Naive thymus-derived CD4-positive, alpha-beta T cell (primary cell): ENCODE results near the gene IFNK. TPM values are rescaled to one million over a fixed set of nuclear protein-coding genes. Genes with fewer than 3 reads are reported as not detected.
A peak's percentile ranks its signal among the peaks of the same experiment; 100 is the strongest.

ENCODE experiments used
- ATAC-seq: fragments of 150-1000 bp; cut with Tn5 transposase; 2 replicates; pipeline ENCODE4 v1.10.0; 2021; ENCODE audit warnings: mild to moderate bottlenecking, moderate library complexity
- CTCF ChIA-PET: fragments of 350-600 bp; sonication (Branson Sonifier 250); formaldehyde crosslinking; loops from one replicate; lab custom pipeline; 2021; ENCODE audit warnings: antibody characterized with exemption; lab: Charles Lee
- POLR2A ChIA-PET: fragments of 350-600 bp; sonication (Branson Sonifier 250); formaldehyde crosslinking; loops from one replicate; lab custom pipeline; 2021; ENCODE audit warnings: antibody characterized with exemption, inconsistent platforms; lab: Charles Lee
- DNase-seq, 9 donors: peaks; one replicate each; pipeline versions ENCODE4 v3.0.0 to v3.0.0-alpha.2; 2020 to 2022; ENCODE audit warnings: mixed read lengths in 1 of 9
- H3K27ac ChIP-seq: one replicate; pipeline ENCODE4 v1.7.0; 2013; ENCODE audit warnings: mild to moderate bottlenecking, low read depth, low read length, moderate library complexity
- H3K27me3 ChIP-seq, 2 donors: one replicate each; pipeline ENCODE4 v1.7.0; 2013; ENCODE audit warnings: low read length in 2 of 2, mild to moderate bottlenecking in 2 of 2, moderate library complexity in 2 of 2; ENCODE audit not compliant: control insufficient read depth in 2 of 2, insufficient read depth in 2 of 2
- H3K36me3 ChIP-seq, 3 experiments: 1 replicate in 2 of 3; 2 replicates in 1 of 3; pipeline ENCODE4 v1.7.0; 2013; ENCODE audit warnings: low read length in 3 of 3, mild to moderate bottlenecking in 3 of 3, moderate library complexity in 1 of 3; ENCODE audit not compliant: insufficient read depth in 3 of 3, control insufficient read depth in 2 of 3
- H3K4me1 ChIP-seq, 2 donors: one replicate each; pipeline ENCODE4 v1.7.0; 2013; ENCODE audit warnings: low read length in 2 of 2, mild to moderate bottlenecking in 2 of 2, moderate library complexity in 1 of 2; ENCODE audit not compliant: control insufficient read depth in 2 of 2, insufficient read depth in 2 of 2
- H3K4me3 ChIP-seq: 2 replicates; pipeline ENCODE4 v1.7.0; 2013; ENCODE audit warnings: mild to moderate bottlenecking, low read length
- H3K9me3 ChIP-seq, 3 experiments: 1 replicate in 2 of 3; 2 replicates in 1 of 3; pipeline ENCODE4 v1.7.0; 2013; ENCODE audit warnings: low read length in 3 of 3; ENCODE audit not compliant: control insufficient read depth in 2 of 3
- H3K27ac Mint-ChIP-seq, 9 donors: one replicate each; pipeline ENCODE4 v1.8.0; 2020 to 2022; ENCODE audit warnings: mixed read lengths in 9 of 9, mild to moderate bottlenecking in 8 of 9, moderate library complexity in 5 of 9, inconsistent platforms in 2 of 9
- H3K27me3 Mint-ChIP-seq, 5 donors: one replicate each; pipeline ENCODE4 v1.8.0; 2021 to 2022; ENCODE audit warnings: mixed read lengths in 5 of 5, mild to moderate bottlenecking in 1 of 5
- H3K36me3 Mint-ChIP-seq, 5 donors: one replicate each; pipeline ENCODE4 v1.8.0; 2020 to 2022; ENCODE audit warnings: mixed read lengths in 5 of 5, mild to moderate bottlenecking in 3 of 5, inconsistent platforms in 1 of 5
- H3K4me1 Mint-ChIP-seq, 7 donors: one replicate each; pipeline ENCODE4 v1.8.0; 2020 to 2022; ENCODE audit warnings: mixed read lengths in 7 of 7, mild to moderate bottlenecking in 3 of 7, inconsistent platforms in 1 of 7
- H3K4me3 Mint-ChIP-seq, 10 donors: one replicate each; pipeline ENCODE4 v1.8.0; 2020 to 2022; ENCODE audit warnings: mild to moderate bottlenecking in 10 of 10, mixed read lengths in 10 of 10, moderate library complexity in 6 of 10, inconsistent platforms in 2 of 10
- H3K9me3 Mint-ChIP-seq, 11 donors: one replicate each; pipeline ENCODE4 v1.8.0; 2020 to 2022; ENCODE audit warnings: mixed read lengths in 11 of 11, mild to moderate bottlenecking in 4 of 11, inconsistent platforms in 1 of 11, moderate library complexity in 1 of 11
- intact Hi-C, 2 donors: fragments of 100-400 bp; cut with micrococcal nuclease; formaldehyde crosslinking; loops; one replicate each; pipeline ENCODE4 v1.15.1; 2023
- polyA plus RNA-seq, 2 donors: library from polyadenylated mRNA; unstranded; fragments of 300-500 nt; fragmentation: Illumina TruSeq; gene quantifications; one replicate each; pipeline ENCODE4 v1.2.3, GENCODE V29; 2021
- total RNA-seq, 6 experiments: library from RNA in 5 of 6; stranded (reverse) in 5 of 6; gene quantifications; 1 replicate in 5 of 6; 2 replicates in 1 of 6; pipeline ENCODE4 v1.2.3 and lab custom pipeline; 2021 to 2026

IFNK gene
- total and polyA plus RNA-seq, 7 experiments from 2014 or later: not detected

DNA sequence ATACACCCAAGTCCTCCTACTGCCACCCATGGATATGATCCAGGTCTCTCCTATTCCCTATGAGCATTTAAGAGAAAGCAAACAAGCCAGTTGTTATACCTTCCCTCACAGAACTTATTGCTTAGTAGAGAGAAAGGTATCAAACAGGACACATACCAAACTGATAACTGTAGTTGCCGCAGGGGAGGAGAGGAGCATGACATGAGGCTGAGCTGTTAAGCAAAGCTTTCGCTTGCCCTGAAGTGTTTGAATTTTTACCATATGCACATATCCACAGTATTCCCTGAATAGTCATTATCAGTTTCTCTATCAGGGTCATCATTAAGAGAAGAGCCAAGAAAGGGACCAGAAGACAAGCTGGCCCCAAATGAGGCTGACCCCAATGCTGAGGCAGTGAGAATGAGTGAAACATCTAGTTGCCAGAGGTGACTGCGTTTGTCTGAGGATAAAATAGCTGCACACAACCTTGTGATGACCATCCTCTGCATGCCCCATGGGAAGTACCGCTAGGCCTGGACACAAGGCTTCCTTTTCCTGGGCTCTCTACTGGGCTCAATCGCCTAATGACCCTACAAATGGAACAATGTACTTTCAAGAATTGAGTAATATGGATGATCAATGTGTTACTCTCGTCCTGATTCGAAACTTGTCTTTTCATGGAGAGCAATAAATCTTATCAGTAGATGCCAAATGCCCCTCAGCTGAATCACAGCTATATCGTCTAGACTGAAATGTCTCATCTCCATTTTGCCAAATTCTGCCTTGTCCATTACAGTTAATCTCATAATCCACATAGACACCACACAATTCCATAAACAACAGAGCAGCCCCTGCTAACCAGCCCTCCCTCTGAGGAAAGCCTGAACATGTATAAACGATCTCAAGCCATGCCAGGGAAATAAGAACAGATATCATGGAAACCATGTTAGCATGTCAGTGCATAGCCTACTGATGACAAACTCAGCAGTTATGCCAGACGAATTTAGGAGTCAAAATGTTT, 4.3 kb upstream of the IFNK start:
- Mint-ChIP-seq H3K4me1 (no peaks in the 10 kb centered on the region), H3K27me3 (no peaks in the 10 kb centered on the region), H3K4me3 (no peak overlapping the region), H3K36me3 (peaks cover 4 to 30% (median 6%) of the 10 kb centered on the region in 5 donors), H3K9me3 (no peaks in the 10 kb centered on the region), H3K27ac (no peak overlapping the region)
- Histone ChIP-seq H3K27me3 (no peaks in the 10 kb centered on the region), H3K4me3 (no peak overlapping the region), H3K4me1 (no peaks in the 10 kb centered on the region), H3K9me3 (no peaks in the 10 kb centered on the region), H3K36me3 (no peaks in the 10 kb centered on the region), H3K27ac (no peak overlapping the region)
- intact Hi-C loops: no loop called here
- ChIA-PET CTCF (interaction anchor here (1.0 kb wide), 1 partner anchor 10 kb away, joined by 3 read pairs; the partner anchor contains the start of gene MOB3B), POLR2A (no interaction called here)
- DNase-seq (no peak), ATAC-seq (no peak)

DNA sequence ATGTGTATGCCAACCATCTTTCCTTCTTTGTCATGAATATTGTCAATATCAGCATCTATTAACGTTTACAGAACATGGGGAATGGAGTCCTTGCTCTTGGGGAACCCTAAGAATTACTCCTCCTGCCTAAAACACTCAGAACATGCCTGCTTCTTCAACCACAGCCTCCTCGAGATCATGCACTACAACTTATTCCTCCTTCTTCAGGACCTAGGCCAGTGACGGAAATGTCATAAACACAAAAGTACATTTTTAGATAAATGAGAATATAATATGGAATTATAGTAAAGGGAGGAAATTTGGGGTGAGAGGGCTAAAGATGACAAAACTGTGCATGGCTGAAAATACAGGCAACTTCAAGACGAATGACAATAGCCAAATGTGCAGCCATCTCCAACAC, 3.1 kb upstream of the IFNK start:
- Mint-ChIP-seq H3K36me3 (peaks cover 4 to 30% (median 6%) of the 10 kb centered on the region in 5 donors), H3K4me3 (no peak overlapping the region), H3K9me3 (no peaks in the 10 kb centered on the region), H3K27me3 (peaks cover 0 to 2% (median 0%) of the 10 kb centered on the region in 5 donors), H3K27ac (no peak overlapping the region), H3K4me1 (no peaks in the 10 kb centered on the region)
- Histone ChIP-seq H3K4me1 (no peaks in the 10 kb centered on the region), H3K27ac (no peak overlapping the region), H3K4me3 (no peak overlapping the region), H3K36me3 (no peaks in the 10 kb centered on the region), H3K9me3 (no peaks in the 10 kb centered on the region), H3K27me3 (no peaks in the 10 kb centered on the region)
- ChIA-PET CTCF (no interaction called here), POLR2A (no interaction called here)
- intact Hi-C loops: no loop called here
- ATAC-seq: no peak
- no peak for DNase-seq

GRCh38 chr9:27523141-27523540, 949 bp upstream of the IFNK start:
- Mint-ChIP-seq H3K4me3 (no peak overlapping the region), H3K27me3 (peaks cover 0 to 21% (median 0%) of the 10 kb centered on the region in 5 donors), H3K27ac (no peak overlapping the region), H3K9me3 (no peaks in the 10 kb centered on the region), H3K4me1 (peaks cover 0 to 6% (median 3%) of the 10 kb centered on the region in 7 donors), H3K36me3 (peaks cover 0 to 18% (median 4%) of the 10 kb centered on the region in 5 donors)
- ChIA-PET CTCF (no interaction called here), POLR2A (no interaction called here)
- intact Hi-C loops: no loop called here
- Histone ChIP-seq H3K9me3 (no peaks in the 10 kb centered on the region), H3K27ac (no peak overlapping the region), H3K4me1 (no peaks in the 10 kb centered on the region), H3K4me3 (no peak overlapping the region), H3K36me3 (no peaks in the 10 kb centered on the region), H3K27me3 (no peaks in the 10 kb centered on the region)
- DNase-seq: no peak
- ATAC-seq: no peak

DNA sequence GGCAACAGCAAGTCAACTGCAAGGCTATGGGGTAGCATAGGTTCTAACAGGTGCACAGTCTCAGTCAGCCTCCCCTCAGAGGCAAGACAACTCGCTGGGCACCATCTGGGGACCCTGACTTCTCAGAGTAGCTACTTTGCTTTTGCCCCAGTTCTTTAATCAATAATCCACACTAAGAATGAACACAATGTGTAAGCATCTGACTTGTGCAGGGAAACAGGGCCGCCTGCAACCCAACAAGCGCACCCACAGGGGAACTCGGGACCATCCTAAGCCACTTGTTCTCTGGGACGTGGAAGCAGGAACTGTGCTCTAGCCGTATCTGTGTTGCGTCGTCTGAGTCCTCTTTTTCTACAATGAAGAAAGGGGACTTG, 3.6 kb downstream of the IFNK start:
- H3K27me3 ChIP-seq: no peaks in the 10 kb centered on the region
- H3K4me1 ChIP-seq: no peaks in the 10 kb centered on the region
- ChIA-PET POLR2A (no interaction called here), CTCF (interaction anchor here (1.4 kb wide), 1 partner anchor 194 kb away, joined by 3 read pairs; no protein-coding TSS in a partner anchor)
- ATAC-seq (no peak), DNase-seq (no peak)
- Mint-ChIP-seq H3K9me3 (no peaks in the 10 kb centered on the region), H3K27me3 (peaks cover 0 to 31% (median 0%) of the 10 kb centered on the region in 5 donors), H3K4me1 (peaks cover 0 to 16% (median 5%) of the 10 kb centered on the region in 7 donors), H3K27ac (no peak overlapping the region), H3K36me3 (peaks cover 0 to 1% (median 0%) of the 10 kb centered on the region in 5 donors), H3K4me3 (peak overlapping the region; percentile 89 to 96 (median 94))
- no peak overlapping the region for H3K4me3 ChIP-seq
- intact Hi-C loops: loop anchor here (1.0 to 5.0 kb wide), 6 partner anchors 17 to 581 kb away; partner anchors contain the start of genes C9orf72 (in 1 of the 2) and PLAA (in 1 of the 2)
- no peaks in the 10 kb centered on the region for H3K9me3 ChIP-seq
- no peak overlapping the region for H3K27ac ChIP-seq
- no peaks in the 10 kb centered on the region for H3K36me3 ChIP-seq

DNA sequence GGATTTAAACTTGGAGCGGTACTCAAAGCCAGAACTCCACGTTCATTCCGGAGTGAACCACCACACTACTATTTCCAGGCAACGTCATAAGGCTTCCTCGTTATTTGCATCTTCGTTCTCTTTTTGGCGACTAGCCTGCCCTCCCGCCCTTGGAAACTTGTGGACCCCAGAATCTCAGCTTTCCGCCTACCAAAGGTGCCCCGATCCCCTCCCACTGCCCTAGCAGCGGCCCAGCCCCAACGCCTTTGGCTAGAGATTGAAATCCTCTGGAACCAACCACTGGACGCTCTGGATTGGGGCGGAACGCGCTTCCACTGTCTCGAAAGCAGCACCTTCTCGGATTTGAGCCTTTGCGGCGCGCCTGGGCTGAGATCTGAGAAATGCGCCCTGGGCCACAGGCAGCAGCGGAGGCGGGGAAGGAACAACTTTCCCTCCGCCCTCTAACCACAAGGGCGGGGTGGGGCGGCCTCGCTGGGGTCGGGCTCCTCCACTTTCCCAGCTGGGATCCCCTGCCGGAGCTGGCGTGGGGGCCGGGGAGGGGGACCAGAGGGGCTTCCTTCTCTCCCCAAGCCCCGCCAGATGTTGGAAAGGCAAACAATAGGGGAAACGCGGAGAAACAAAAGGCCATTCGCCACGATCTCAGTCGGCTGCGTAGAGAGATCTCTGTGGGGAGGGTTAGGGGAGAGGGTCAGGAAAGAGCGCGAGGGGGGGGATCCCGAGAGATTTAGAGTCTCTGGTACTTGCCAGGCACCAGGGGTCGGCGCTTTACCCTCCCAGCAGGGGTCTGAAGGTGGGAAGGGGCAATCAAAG, 4.2 kb downstream of the IFNK start:
- Histone ChIP-seq H3K27me3 (no peaks in the 10 kb centered on the region), H3K27ac (peak overlapping the region; percentile 45), H3K36me3 (no peaks in the 10 kb centered on the region), H3K9me3 (no peaks in the 10 kb centered on the region), H3K4me3 (peak overlapping the region; percentile 59), H3K4me1 (no peaks in the 10 kb centered on the region)
- ChIA-PET POLR2A (no interaction called here), CTCF (interaction anchor here (1.4 kb wide), 1 partner anchor 195 kb away, joined by 3 read pairs; no protein-coding TSS in a partner anchor)
- Mint-ChIP-seq H3K4me1 (peaks cover 0 to 16% (median 5%) of the 10 kb centered on the region in 7 donors), H3K36me3 (no peaks in the 10 kb centered on the region), H3K27ac (peak overlapping the region in 7 of 9 donors; percentile 49 to 86 (median 66)), H3K9me3 (no peaks in the 10 kb centered on the region), H3K27me3 (peaks cover 0 to 31% (median 0%) of the 10 kb centered on the region in 5 donors), H3K4me3 (peak overlapping the region; percentile 89 to 96 (median 94))
- intact Hi-C loops: loop anchor here (1.0 to 5.0 kb wide), 6 partner anchors 17 to 581 kb away; partner anchors contain the start of genes C9orf72 (in 1 of the 2) and PLAA (in 1 of the 2)
- DNase-seq (peak; percentile 28 to 70 (median 47)), ATAC-seq (peak; percentile 68)

- peak overlapping the region; percentile 45 for H3K27ac ChIP-seq
- intact Hi-C loops: loop anchor here (1.0 to 5.0 kb wide), 9 partner anchors 16 to 582 kb away; partner anchors contain the start of genes C9orf72 (in 2 of the 2) and PLAA (in 1 of the 2)
- Mint-ChIP-seq H3K4me1 (peaks cover 0 to 16% (median 5%) of the 10 kb centered on the region in 7 donors), H3K36me3 (no peaks in the 10 kb centered on the region), H3K4me3 (peak overlapping the region; percentile 89 to 96 (median 94)), H3K27ac (peak overlapping the region in 7 of 9 donors; percentile 38 to 81 (median 60)), H3K27me3 (peaks cover 0 to 31% (median 0%) of the 10 kb centered on the region in 5 donors), H3K9me3 (no peaks in the 10 kb centered on the region)
- ChIA-PET POLR2A (no interaction called here), CTCF (interaction anchor here (1.2 to 2.7 kb wide), 3 partner anchors 9 to 196 kb away, joined by 3 to 24 read pairs (median 3); no protein-coding TSS in a partner anchor)
- H3K36me3 ChIP-seq: no peaks in the 10 kb centered on the region
- H3K9me3 ChIP-seq: no peaks in the 10 kb centered on the region
- peak in 8 of 9 donors; percentile 13 to 63 (median 22) for DNase-seq
- peak; percentile 64 for ATAC-seq
- H3K4me3 ChIP-seq: peak overlapping the region; percentile 59
- no peaks in the 10 kb centered on the region for H3K4me1 ChIP-seq
- no peaks in the 10 kb centered on the region for H3K27me3 ChIP-seq
These were observed 4.8 kb downstream of the IFNK start for GRCh38 chr9:27528886-27529315.
